Progenitor cell of endocrine pancreas (in vitro differentiated cells): ENCODE data around the gene LAT. TPM values are rescaled to one million over a fixed set of nuclear protein-coding genes. Genes with fewer than 3 reads are reported as not detected.
A peak's percentile ranks its signal among the peaks of the same experiment; 100 is the strongest.

Experiments
- DNase-seq: peaks from one replicate; pipeline ENCODE4 v3.0.0; 2021; ENCODE audit warnings: low spot score; ENCODE audit not compliant: unreplicated experiment
- H3K27ac Mint-ChIP-seq: 2 replicates; pipeline ENCODE4 v1.8.0; 2021; ENCODE audit warnings: mild to moderate bottlenecking, moderate library complexity, mixed read lengths
- H3K27me3 Mint-ChIP-seq: 2 replicates; pipeline ENCODE4 v1.8.0; 2021; ENCODE audit warnings: mixed read lengths
- H3K36me3 Mint-ChIP-seq: 2 replicates; pipeline ENCODE4 v1.8.0; 2022; ENCODE audit warnings: mixed read lengths; ENCODE audit not compliant: insufficient read depth
- H3K4me1 Mint-ChIP-seq: 2 replicates; pipeline ENCODE4 v1.8.0; 2021; ENCODE audit warnings: low read depth, mixed read lengths
- H3K4me3 Mint-ChIP-seq: 2 replicates; pipeline ENCODE4 v1.8.0; 2021; ENCODE audit warnings: low read depth, mild to moderate bottlenecking, moderate library complexity, mixed read lengths
- H3K9me3 Mint-ChIP-seq: 2 replicates; pipeline ENCODE4 v1.8.0; 2021; ENCODE audit warnings: low read depth, mixed read lengths
- CTCF ChIP-seq: fragments of 200-600 bp; sonication (generic); IDR thresholded peaks from one replicate; pipeline ENCODE4 v1.5.0; 2021; ENCODE audit warnings: antibody characterized with exemption, mild to moderate bottlenecking; ENCODE audit not compliant: unreplicated experiment
- total RNA-seq: library from RNA; stranded (reverse); gene quantifications from 2 replicates; pipeline ENCODE4 v1.2.1, GENCODE V29; 2021

LAT gene
- total RNA-seq, 1 donor from 2014 or later = 8.0 TPM

GRCh38 chr16:28951410-28951943 lies 33.4 kb upstream of the LAT start:
- Mint-ChIP-seq H3K4me1 (peaks cover 11% of the 10 kb centered on the region), H3K9me3 (no peaks in the 10 kb centered on the region), H3K27ac (peak overlapping the region; percentile 84), H3K27me3 (peaks cover 6% of the 10 kb centered on the region), H3K4me3 (peak overlapping the region; percentile 99), H3K36me3 (peaks cover 2% of the 10 kb centered on the region)
- no peak for TF ChIP-seq CTCF
- no peak for DNase-seq

GRCh38 chr16:28958216-28958615 lies 26.6 kb upstream of the LAT start:
- Mint-ChIP-seq H3K36me3 (peaks cover 12% of the 10 kb centered on the region), H3K4me3 (no peak overlapping the region), H3K27me3 (no peaks in the 10 kb centered on the region), H3K9me3 (no peaks in the 10 kb centered on the region), H3K27ac (no peak overlapping the region), H3K4me1 (no peaks in the 10 kb centered on the region)
- DNase-seq = no peak
- TF ChIP-seq CTCF = no peak

GRCh38 chr16:28958836-28959235 lies 26.0 kb upstream of the LAT start:
- DNase-seq = no peak
- H3K27me3 Mint-ChIP-seq = no peaks in the 10 kb centered on the region
- H3K27ac Mint-ChIP-seq = no peak overlapping the region
- H3K9me3 Mint-ChIP-seq = no peaks in the 10 kb centered on the region
- H3K4me3 Mint-ChIP-seq = no peak overlapping the region
- TF ChIP-seq CTCF = no peak
- H3K36me3 Mint-ChIP-seq = peaks cover 13% of the 10 kb centered on the region
- H3K4me1 Mint-ChIP-seq = no peaks in the 10 kb centered on the region

GRCh38 chr16:28964072-28964471 lies 20.8 kb upstream of the LAT start:
- TF ChIP-seq CTCF = no peak
- no peaks in the 10 kb centered on the region for H3K4me1 Mint-ChIP-seq
- peaks cover 16% of the 10 kb centered on the region for H3K36me3 Mint-ChIP-seq

GRCh38 chr16:28964496-28964895 lies 20.4 kb upstream of the LAT start:
- no peak for TF ChIP-seq CTCF
- Mint-ChIP-seq H3K4me1 (no peaks in the 10 kb centered on the region), H3K36me3 (peaks cover 16% of the 10 kb centered on the region), H3K9me3 (no peaks in the 10 kb centered on the region), H3K27me3 (no peaks in the 10 kb centered on the region), H3K27ac (no peak overlapping the region), H3K4me3 (no peak overlapping the region)
- DNase-seq = no peak

More at GRCh38 chr16:28964072-28964471, 20.8 kb upstream of the LAT start:
- Mint-ChIP-seq H3K27ac (no peak overlapping the region), H3K27me3 (no peaks in the 10 kb centered on the region), H3K4me3 (no peak overlapping the region), H3K9me3 (no peaks in the 10 kb centered on the region)
- DNase-seq = no peak
